ENCODE results near the gene B3GAT2.

B3GAT2 gene

DNA sequence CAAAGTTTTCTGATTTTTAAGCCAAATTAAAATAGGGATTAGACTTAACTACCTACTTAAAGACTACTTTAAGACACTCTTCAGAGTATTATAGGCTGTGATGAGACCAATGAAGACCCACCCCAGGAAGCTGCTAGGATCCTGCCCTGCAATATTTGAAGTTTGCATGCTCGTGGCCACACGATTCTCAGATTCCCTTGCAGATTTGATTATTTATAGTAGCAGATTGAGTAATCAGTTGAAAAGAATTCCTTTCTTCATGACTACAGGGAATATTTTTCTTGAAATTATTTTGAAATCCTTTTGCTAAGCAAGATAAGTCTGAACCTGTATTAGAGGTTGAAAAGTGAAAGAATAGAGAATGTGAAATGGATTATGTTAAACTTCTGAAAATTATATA is 122.3 kb downstream of the B3GAT2 start:
- H2AFZ ChIP-seq (ENCODE audit: low read depth, low read length): no peak overlapping the region
- TF ChIP-seq, protein P1, sequence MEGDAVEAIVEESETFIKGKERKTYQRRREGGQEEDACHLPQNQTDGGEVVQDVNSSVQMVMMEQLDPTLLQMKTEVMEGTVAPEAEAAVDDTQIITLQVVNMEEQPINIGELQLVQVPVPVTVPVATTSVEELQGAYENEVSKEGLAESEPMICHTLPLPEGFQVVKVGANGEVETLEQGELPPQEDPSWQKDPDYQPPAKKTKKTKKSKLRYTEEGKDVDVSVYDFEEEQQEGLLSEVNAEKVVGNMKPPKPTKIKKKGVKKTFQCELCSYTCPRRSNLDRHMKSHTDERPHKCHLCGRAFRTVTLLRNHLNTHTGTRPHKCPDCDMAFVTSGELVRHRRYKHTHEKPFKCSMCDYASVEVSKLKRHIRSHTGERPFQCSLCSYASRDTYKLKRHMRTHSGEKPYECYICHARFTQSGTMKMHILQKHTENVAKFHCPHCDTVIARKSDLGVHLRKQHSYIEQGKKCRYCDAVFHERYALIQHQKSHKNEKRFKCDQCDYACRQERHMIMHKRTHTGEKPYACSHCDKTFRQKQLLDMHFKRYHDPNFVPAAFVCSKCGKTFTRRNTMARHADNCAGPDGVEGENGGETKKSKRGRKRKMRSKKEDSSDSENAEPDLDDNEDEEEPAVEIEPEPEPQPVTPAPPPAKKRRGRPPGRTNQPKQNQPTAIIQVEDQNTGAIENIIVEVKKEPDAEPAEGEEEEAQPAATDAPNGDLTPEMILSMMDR (IDR thresholded peaks at IDR 0.05; ENCODE audit: low read depth, low read length): no peak
- no peak for TF ChIP-seq EZH2phosphoT487 (IDR thresholded peaks at IDR 0.05; ENCODE audit: low read depth)
- H3K27me3 ChIP-seq (ENCODE audit: low read depth, low read length): no peaks in the 10 kb centered on the region
- no peaks in the 10 kb centered on the region for H3K36me3 ChIP-seq (replicated peaks; ENCODE audit: low read depth, low read length)
- no peak overlapping the region for H3K9ac ChIP-seq (ENCODE audit: low read length)
- no peak overlapping the region for H3K4me3 ChIP-seq (ENCODE audit: low read length)
- no peaks in the 10 kb centered on the region for H3K4me1 ChIP-seq (ENCODE audit: low read length)
- no peaks in the 10 kb centered on the region for H4K20me1 ChIP-seq (ENCODE audit: insufficient read depth, low read length)
- H3K9me3 ChIP-seq (ENCODE audit: insufficient read depth, low read length): no peaks in the 10 kb centered on the region
- no peak overlapping the region for H3K27ac ChIP-seq (ENCODE audit: low read length)
- no peaks in the 10 kb centered on the region for H3K79me2 ChIP-seq (ENCODE audit: low read length)
- H3K4me2 ChIP-seq (ENCODE audit: low read length): no peak overlapping the region

DNA sequence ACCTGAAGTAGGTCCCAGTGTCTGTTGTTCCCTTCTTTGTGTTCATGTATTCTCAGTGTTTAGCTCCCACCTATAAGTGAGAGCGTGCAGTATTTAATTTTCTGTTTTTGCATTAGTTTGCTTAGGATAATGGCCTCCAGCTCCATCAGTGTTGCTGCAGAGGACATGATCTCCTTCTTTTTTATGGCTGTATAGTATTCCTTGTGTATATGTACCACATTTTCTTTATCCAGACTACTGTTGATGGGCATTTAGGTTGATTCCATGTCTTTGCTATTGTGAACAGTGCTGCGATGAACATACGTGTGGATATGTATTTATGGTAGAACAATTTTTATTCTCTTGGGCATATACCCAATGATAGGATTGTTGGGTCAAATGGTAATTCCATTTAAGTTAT is 125.4 kb downstream of the B3GAT2 start:
- Histone ChIP-seq H3K4me1 (ENCODE audit: low read length) (no peaks in the 10 kb centered on the region), H3K27ac (ENCODE audit: low read length) (no peak overlapping the region), H2AFZ (ENCODE audit: low read depth, low read length) (no peak overlapping the region), H3K4me3 (ENCODE audit: low read length) (no peak overlapping the region), H3K79me2 (ENCODE audit: low read length) (no peaks in the 10 kb centered on the region), H3K36me3 (replicated peaks; ENCODE audit: low read depth, low read length) (no peaks in the 10 kb centered on the region), H3K4me2 (ENCODE audit: low read length) (no peak overlapping the region), H3K9me3 (ENCODE audit: insufficient read depth, low read length) (no peaks in the 10 kb centered on the region), H4K20me1 (ENCODE audit: insufficient read depth, low read length) (no peaks in the 10 kb centered on the region; the same call in 1 of the 2 replicates), H3K9ac (ENCODE audit: low read length) (no peak overlapping the region), H3K27me3 (ENCODE audit: low read depth, low read length) (no peaks in the 10 kb centered on the region)
- no peak for TF ChIP-seq EZH2phosphoT487 (IDR thresholded peaks at IDR 0.05; ENCODE audit: low read depth)
- TF ChIP-seq, protein P1 (IDR thresholded peaks at IDR 0.05; ENCODE audit: low read depth, low read length): no peak

DNA sequence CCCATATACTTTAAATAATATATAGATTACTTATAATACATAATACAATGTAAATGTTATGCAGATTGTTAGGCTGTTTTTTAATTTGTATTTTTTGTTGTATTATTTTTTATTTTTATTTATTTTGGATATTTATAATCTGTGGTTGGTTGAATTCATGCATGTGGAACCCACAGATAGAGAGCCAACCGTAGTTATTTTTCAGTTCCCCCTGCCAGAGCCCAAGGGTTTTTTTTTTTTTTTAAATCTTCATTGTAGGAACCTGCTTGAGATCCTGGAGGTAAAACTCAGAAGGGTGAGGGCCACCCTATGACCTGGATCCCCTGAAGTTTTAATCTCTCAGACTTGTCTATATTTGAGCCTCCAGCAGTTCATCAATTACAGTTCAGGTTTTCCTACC is 133.2 kb downstream of the B3GAT2 start:
- H3K79me2 ChIP-seq (ENCODE audit: low read length): no peaks in the 10 kb centered on the region
- peaks cover 6% of the 10 kb centered on the region for H3K36me3 ChIP-seq (replicated peaks; ENCODE audit: low read depth, low read length)
- H4K20me1 ChIP-seq (ENCODE audit: insufficient read depth, low read length): peaks cover 34% of the 10 kb centered on the region
- H3K27me3 ChIP-seq (ENCODE audit: low read depth, low read length): 0 out of 2 replicates have a peak, but pooled peaks cover 5% of the 10 kb centered on the region
- no peaks in the 10 kb centered on the region for H3K9me3 ChIP-seq (ENCODE audit: insufficient read depth, low read length)
- H3K4me3 ChIP-seq (ENCODE audit: low read length): no peak overlapping the region
- H3K9ac ChIP-seq (ENCODE audit: low read length): no peak overlapping the region
- H2AFZ ChIP-seq (ENCODE audit: low read depth, low read length): no peak overlapping the region
- TF ChIP-seq, protein P1 (IDR thresholded peaks at IDR 0.05; ENCODE audit: low read depth, low read length): no peak
- TF ChIP-seq EZH2phosphoT487 (IDR thresholded peaks at IDR 0.05; ENCODE audit: low read depth): no peak
- H3K4me1 ChIP-seq (ENCODE audit: low read length): peaks cover 9% of the 10 kb centered on the region
- no peak overlapping the region for H3K27ac ChIP-seq (ENCODE audit: low read length)
- peak overlapping the region; percentile 21; the same call in 1 of the 2 replicates for H3K4me2 ChIP-seq (ENCODE audit: low read length)

DNA sequence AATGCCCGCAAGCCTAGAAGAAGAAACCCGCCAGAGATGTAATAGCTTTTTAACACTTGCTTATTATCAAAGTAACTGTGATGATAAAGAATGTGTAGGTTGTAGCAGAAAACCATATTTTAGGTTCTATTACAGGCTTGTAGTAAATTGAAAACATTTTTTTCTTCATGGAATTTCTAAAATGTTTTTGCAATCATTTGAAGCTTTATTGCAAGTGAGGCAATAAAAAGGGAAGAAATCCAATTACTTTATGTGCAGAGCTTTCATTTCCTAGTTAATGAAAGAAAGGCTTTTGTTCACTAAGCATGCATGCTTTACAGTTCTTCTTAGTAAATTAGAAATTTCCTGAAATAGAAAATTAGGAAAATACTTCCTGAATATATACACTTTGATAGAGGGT is 135.1 kb downstream of the B3GAT2 start:
- no peaks in the 10 kb centered on the region for H3K79me2 ChIP-seq (ENCODE audit: low read length)
- H3K27me3 ChIP-seq (ENCODE audit: low read depth, low read length): 0 out of 2 replicates have a peak, but pooled peaks cover 5% of the 10 kb centered on the region
- no peak for TF ChIP-seq EZH2phosphoT487 (IDR thresholded peaks at IDR 0.05; ENCODE audit: low read depth)
- TF ChIP-seq, protein P1 (IDR thresholded peaks at IDR 0.05; ENCODE audit: low read depth, low read length): no peak
- H3K9me3 ChIP-seq (ENCODE audit: insufficient read depth, low read length): no peaks in the 10 kb centered on the region
- H3K4me1 ChIP-seq (ENCODE audit: low read length): peaks cover 9% of the 10 kb centered on the region
- H3K4me2 ChIP-seq (ENCODE audit: low read length): no peak overlapping the region
- no peak overlapping the region for H3K4me3 ChIP-seq (ENCODE audit: low read length)
- H2AFZ ChIP-seq (ENCODE audit: low read depth, low read length): no peak overlapping the region
- peaks cover 34% of the 10 kb centered on the region for H4K20me1 ChIP-seq (ENCODE audit: insufficient read depth, low read length)
- peaks cover 6% of the 10 kb centered on the region for H3K36me3 ChIP-seq (replicated peaks; ENCODE audit: low read depth, low read length)
- no peak overlapping the region for H3K27ac ChIP-seq (ENCODE audit: low read length)
- H3K9ac ChIP-seq (ENCODE audit: low read length): no peak overlapping the region
